ENCODE measurements around the gene DCLRE1B. TPM values are rescaled to one million over a fixed set of nuclear protein-coding genes. Genes with fewer than 3 reads are reported as not detected.

DCLRE1B gene
- total and polyA plus RNA-seq, 9 of the 15 experiments (the other 6 are each of a cell fraction or from before 2014, with no cell fraction given), result 10.6 to 28.8 (median 17.2) TPM

DNA sequence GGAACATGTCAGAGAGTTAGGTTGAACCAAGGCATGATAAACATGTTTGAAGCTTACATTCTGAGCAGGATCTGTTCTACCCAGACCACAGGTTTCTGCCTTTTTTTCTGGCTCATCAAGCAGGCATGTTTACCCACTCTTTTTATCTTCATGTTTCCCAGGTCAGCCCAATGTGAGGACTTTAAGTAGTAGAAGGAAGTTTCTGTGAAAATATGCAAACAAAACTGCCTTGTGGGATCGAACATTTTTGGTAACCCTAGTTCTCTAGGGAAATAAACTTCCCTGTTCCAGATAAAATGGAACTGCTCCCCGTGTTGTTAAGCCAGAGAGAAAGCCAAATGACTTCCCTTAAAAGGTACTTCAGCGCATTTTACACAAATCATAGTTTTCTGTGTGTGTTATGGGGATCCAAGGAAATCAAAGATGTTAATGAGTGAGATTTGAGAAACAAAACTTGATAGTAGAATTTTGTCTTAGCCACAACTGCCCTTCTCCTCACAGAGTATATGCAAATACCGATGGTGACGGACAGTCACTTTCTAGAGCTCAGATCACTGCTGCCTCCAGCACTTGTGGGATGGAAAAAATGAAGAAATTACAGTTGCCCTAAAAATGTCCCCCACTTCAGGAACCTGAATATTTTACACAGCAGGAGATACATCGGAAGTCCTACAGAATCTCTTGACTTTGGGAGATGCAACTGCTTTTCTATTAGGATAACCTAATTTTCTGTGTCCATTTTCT lies 23.2 kb downstream of the DCLRE1B start:
- ChIA-PET POLR2A (interaction anchor here (0.7 to 5.2 kb wide), 13 partner anchors 10 to 1039 kb away, joined by 3 to 65 read pairs (median 17); partner anchors contain the start of genes AP4B1, DCLRE1B and PHTF1), CTCF (ENCODE audit: low intra/inter-chr PET ratio) (no interaction called here)
- Histone ChIP-seq H3K9me3 (replicated peaks; ENCODE audit: control insufficient read depth, insufficient read depth, low read depth, low read length) (no peaks in the 10 kb centered on the region), H3K36me3 (ENCODE audit: control insufficient read depth, insufficient read depth, low read length) (peaks cover 7% of the 10 kb centered on the region; the same call in 1 of the 3 replicates), H3K4me3 (peak overlapping the region; percentile 70), H3K4me1 (replicated peaks in 1 of 2; ENCODE audit: control insufficient read depth in 2 of 2, insufficient read depth in 2 of 2, low read length in 2 of 2) (peaks cover 12 to 26% of the 10 kb centered on the region in 2 experiments), H3K9ac (ENCODE audit: insufficient read depth in 1 of 2, low read depth in 2 of 2, low read length in 2 of 2) (peak overlapping the region; percentile 90 to 96; a peak in 3 of 4 replicates), H4K20me1 (replicated peaks; ENCODE audit: control insufficient read depth, insufficient read depth, low read length) (peaks cover 10% of the 10 kb centered on the region), H3K9me1 (ENCODE audit: control insufficient read depth, insufficient read depth, low read length) (no peaks in the 10 kb centered on the region), H3K4me2 (ENCODE audit: insufficient read depth, low read length) (peak overlapping the region; percentile 98), H2AFZ (ENCODE audit: low read depth, low read length) (peak overlapping the region; percentile 100), H3K27ac (ENCODE audit: extremely low read depth, low read depth, low read length) (peak overlapping the region; percentile 96), H3K79me2 (ENCODE audit: control insufficient read depth, insufficient read depth, low read length) (peaks cover 50% of the 10 kb centered on the region), H3K27me3 (ENCODE audit: control insufficient read depth in 2 of 2, insufficient read depth in 2 of 2, low read length in 2 of 2) (no peaks in the 10 kb centered on the region)
- WGBS (ENCODE audit: insufficient coverage, low coverage, missing lambda C conversion rate), result 5% methylated on average over 6 of the region's 6 CpGs
- in situ Hi-C loops (cut with MboI) (no loop called here), intact Hi-C loops (cut with micrococcal nuclease) (loop anchor here (2.0 kb wide), 1 partner anchor 14 kb away; no protein-coding TSS in a partner anchor)
- BruUV-seq (replicated peaks), result no TSS peak
- ATAC-seq (peak; percentile 10; the same call in 2 of the 3 replicates), FAIRE-seq (peak; percentile 46), DNase-seq (ENCODE audit: extremely low read depth in 1 of 4, low spot score in 3 of 4) (peak in 1 of 4 experiments; percentile 42)
- TF ChIP-seq KLF6 (CRISPR knock-in tag; IDR thresholded peaks at IDR 0.05; ENCODE audit: borderline replicate concordance) (0 out of 2 replicates have a peak, but pooled peaks have one; percentile 28), CBX3 (IDR thresholded peaks at IDR 0.05; ENCODE audit: borderline replicate concordance in 1 of 2, low read length in 2 of 2) (no peak), ZNF175 (CRISPR knock-in tag; IDR thresholded peaks at IDR 0.05; ENCODE audit: low read depth) (no peak), ZBTB1 (CRISPR knock-in tag; IDR thresholded peaks at IDR 0.05; ENCODE audit: borderline replicate concordance, low read depth) (no peak)
- TF ChIP-seq, protein P1, sequence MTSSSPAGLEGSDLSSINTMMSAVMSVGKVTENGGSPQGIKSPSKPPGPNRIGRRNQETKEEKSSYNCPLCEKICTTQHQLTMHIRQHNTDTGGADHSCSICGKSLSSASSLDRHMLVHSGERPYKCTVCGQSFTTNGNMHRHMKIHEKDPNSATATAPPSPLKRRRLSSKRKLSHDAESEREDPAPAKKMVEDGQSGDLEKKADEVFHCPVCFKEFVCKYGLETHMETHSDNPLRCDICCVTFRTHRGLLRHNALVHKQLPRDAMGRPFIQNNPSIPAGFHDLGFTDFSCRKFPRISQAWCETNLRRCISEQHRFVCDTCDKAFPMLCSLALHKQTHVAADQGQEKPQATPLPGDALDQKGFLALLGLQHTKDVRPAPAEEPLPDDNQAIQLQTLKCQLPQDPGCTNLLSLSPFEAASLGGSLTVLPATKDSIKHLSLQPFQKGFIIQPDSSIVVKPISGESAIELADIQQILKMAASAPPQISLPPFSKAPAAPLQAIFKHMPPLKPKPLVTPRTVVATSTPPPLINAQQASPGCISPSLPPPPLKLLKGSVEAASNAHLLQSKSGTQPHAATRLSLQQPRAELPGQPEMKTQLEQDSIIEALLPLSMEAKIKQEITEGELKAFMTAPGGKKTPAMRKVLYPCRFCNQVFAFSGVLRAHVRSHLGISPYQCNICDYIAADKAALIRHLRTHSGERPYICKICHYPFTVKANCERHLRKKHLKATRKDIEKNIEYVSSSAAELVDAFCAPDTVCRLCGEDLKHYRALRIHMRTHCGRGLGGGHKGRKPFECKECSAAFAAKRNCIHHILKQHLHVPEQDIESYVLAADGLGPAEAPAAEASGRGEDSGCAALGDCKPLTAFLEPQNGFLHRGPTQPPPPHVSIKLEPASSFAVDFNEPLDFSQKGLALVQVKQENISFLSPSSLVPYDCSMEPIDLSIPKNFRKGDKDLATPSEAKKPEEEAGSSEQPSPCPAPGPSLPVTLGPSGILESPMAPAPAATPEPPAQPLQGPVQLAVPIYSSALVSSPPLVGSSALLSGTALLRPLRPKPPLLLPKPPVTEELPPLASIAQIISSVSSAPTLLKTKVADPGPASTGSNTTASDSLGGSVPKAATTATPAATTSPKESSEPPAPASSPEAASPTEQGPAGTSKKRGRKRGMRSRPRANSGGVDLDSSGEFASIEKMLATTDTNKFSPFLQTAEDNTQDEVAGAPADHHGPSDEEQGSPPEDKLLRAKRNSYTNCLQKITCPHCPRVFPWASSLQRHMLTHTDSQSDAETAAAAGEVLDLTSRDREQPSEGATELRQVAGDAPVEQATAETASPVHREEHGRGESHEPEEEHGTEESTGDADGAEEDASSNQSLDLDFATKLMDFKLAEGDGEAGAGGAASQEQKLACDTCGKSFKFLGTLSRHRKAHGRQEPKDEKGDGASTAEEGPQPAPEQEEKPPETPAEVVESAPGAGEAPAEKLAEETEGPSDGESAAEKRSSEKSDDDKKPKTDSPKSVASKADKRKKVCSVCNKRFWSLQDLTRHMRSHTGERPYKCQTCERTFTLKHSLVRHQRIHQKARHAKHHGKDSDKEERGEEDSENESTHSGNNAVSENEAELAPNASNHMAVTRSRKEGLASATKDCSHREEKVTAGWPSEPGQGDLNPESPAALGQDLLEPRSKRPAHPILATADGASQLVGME (CRISPR knock-in tag; IDR thresholded peaks at IDR 0.05), result no peak
- TF ChIP-seq, protein P2, sequence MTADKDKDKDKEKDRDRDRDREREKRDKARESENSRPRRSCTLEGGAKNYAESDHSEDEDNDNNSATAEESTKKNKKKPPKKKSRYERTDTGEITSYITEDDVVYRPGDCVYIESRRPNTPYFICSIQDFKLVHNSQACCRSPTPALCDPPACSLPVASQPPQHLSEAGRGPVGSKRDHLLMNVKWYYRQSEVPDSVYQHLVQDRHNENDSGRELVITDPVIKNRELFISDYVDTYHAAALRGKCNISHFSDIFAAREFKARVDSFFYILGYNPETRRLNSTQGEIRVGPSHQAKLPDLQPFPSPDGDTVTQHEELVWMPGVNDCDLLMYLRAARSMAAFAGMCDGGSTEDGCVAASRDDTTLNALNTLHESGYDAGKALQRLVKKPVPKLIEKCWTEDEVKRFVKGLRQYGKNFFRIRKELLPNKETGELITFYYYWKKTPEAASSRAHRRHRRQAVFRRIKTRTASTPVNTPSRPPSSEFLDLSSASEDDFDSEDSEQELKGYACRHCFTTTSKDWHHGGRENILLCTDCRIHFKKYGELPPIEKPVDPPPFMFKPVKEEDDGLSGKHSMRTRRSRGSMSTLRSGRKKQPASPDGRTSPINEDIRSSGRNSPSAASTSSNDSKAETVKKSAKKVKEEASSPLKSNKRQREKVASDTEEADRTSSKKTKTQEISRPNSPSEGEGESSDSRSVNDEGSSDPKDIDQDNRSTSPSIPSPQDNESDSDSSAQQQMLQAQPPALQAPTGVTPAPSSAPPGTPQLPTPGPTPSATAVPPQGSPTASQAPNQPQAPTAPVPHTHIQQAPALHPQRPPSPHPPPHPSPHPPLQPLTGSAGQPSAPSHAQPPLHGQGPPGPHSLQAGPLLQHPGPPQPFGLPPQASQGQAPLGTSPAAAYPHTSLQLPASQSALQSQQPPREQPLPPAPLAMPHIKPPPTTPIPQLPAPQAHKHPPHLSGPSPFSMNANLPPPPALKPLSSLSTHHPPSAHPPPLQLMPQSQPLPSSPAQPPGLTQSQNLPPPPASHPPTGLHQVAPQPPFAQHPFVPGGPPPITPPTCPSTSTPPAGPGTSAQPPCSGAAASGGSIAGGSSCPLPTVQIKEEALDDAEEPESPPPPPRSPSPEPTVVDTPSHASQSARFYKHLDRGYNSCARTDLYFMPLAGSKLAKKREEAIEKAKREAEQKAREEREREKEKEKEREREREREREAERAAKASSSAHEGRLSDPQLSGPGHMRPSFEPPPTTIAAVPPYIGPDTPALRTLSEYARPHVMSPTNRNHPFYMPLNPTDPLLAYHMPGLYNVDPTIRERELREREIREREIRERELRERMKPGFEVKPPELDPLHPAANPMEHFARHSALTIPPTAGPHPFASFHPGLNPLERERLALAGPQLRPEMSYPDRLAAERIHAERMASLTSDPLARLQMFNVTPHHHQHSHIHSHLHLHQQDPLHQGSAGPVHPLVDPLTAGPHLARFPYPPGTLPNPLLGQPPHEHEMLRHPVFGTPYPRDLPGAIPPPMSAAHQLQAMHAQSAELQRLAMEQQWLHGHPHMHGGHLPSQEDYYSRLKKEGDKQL (CRISPR knock-in tag; IDR thresholded peaks at IDR 0.05; ENCODE audit: borderline replicate concordance), result no peak
- TF ChIP-seq, protein P3, sequence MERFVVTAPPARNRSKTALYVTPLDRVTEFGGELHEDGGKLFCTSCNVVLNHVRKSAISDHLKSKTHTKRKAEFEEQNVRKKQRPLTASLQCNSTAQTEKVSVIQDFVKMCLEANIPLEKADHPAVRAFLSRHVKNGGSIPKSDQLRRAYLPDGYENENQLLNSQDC (CRISPR knock-in tag; IDR thresholded peaks at IDR 0.05), result no peak

Measured in K562 (cell line).